Activated CD8-positive, alpha-beta T cell treated with anti-CD3 and anti-CD28 coated beads for 36 hours (primary cell): ENCODE measurements around the gene LBHD2. TPM values are rescaled to one million over a fixed set of nuclear protein-coding genes. Genes with fewer than 3 reads are reported as not detected.
"Not testable (repeated sequence)": the region's sequence is repeated elsewhere in the genome, so short reads cannot be mapped to it uniquely, and the experiment has no call there.

Experiments
- ATAC-seq: fragments of 200-7000 bp; cut with Tn5 transposase; one replicate; pipeline ENCODE4 v1.10.0; 2021; ENCODE audit warnings: mild to moderate bottlenecking, moderate library complexity
- CTCF ChIA-PET: fragments of 350-600 bp; sonication (Branson Sonifier 250); formaldehyde crosslinking; loops from one replicate; lab custom pipeline; 2021; ENCODE audit warnings: antibody characterized with exemption; lab: Charles Lee
- POLR2A ChIA-PET: fragments of 350-600 bp; sonication (Branson Sonifier 250); formaldehyde crosslinking; loops from one replicate; lab custom pipeline; 2021; ENCODE audit warnings: antibody characterized with exemption; lab: Charles Lee
- DNase-seq: peaks from one replicate; pipeline ENCODE4 v3.0.0-alpha.2; 2020
- H3K27ac Mint-ChIP-seq: one replicate; pipeline ENCODE4 v1.8.0; 2021; ENCODE audit warnings: mild to moderate bottlenecking, mixed read lengths
- H3K27me3 Mint-ChIP-seq: one replicate; pipeline ENCODE4 v1.8.0; 2021; ENCODE audit warnings: mixed read lengths
- H3K36me3 Mint-ChIP-seq: one replicate; pipeline ENCODE4 v1.8.0; 2021; ENCODE audit warnings: low read depth, mixed read lengths
- H3K4me1 Mint-ChIP-seq: one replicate; pipeline ENCODE4 v1.8.0; 2021; ENCODE audit warnings: low read depth, mixed read lengths
- H3K4me3 Mint-ChIP-seq: one replicate; pipeline ENCODE4 v1.8.0; 2021; ENCODE audit warnings: mild to moderate bottlenecking, moderate library complexity, mixed read lengths
- H3K9me3 Mint-ChIP-seq: one replicate; pipeline ENCODE4 v1.8.0; 2021; ENCODE audit warnings: mixed read lengths
- CTCF ChIP-seq: fragments of 200-600 bp; IDR thresholded peaks from one replicate; pipeline ENCODE4 v1.8.0; 2022; ENCODE audit warnings: antibody characterized with exemption, mild to moderate bottlenecking
- intact Hi-C: fragments of 100-400 bp; cut with micrococcal nuclease; formaldehyde crosslinking; loops from one replicate; pipeline ENCODE4 v1.10.0; 2022
- total RNA-seq, 2 experiments: library from RNA; stranded (reverse); gene quantifications; one replicate each; pipeline ENCODE4 v1.2.3, GENCODE V29; 2021

The LBHD2 gene
- total RNA-seq, 2 experiments from 2014 or later: not detected

GRCh38 chr14:103115845-103116572 lies 32.0 kb downstream of the LBHD2 start:
- ATAC-seq (no peak), DNase-seq (no peak)
- no peaks in the 10 kb centered on the region for H3K36me3 Mint-ChIP-seq
- H3K27me3 Mint-ChIP-seq: peaks cover 10% of the 10 kb centered on the region
- no peaks in the 10 kb centered on the region for H3K9me3 Mint-ChIP-seq
- CTCF ChIA-PET: interaction anchor here (2.2 kb wide), 1 partner anchor 11 kb away, joined by 16 read pairs; no protein-coding TSS in a partner anchor
- H3K4me3 Mint-ChIP-seq: no peak overlapping the region
- POLR2A ChIA-PET: interaction anchor here (0.5 to 0.6 kb wide), 2 partner anchors 56 to 193 kb away, joined by 3 read pairs; no protein-coding TSS in a partner anchor
- H3K27ac Mint-ChIP-seq: no peak overlapping the region
- no peak for TF ChIP-seq CTCF
- peaks cover 4% of the 10 kb centered on the region for H3K4me1 Mint-ChIP-seq
- intact Hi-C loops: no loop called here

GRCh38 chr14:103116636-103117035 lies 32.6 kb downstream of the LBHD2 start:
- no peak for ATAC-seq
- DNase-seq: no peak
- Mint-ChIP-seq H3K4me3 (no peak overlapping the region), H3K9me3 (no peaks in the 10 kb centered on the region), H3K27ac (no peak overlapping the region), H3K4me1 (peaks cover 4% of the 10 kb centered on the region), H3K36me3 (no peaks in the 10 kb centered on the region), H3K27me3 (peaks cover 13% of the 10 kb centered on the region)
- CTCF ChIA-PET: interaction anchor here (2.2 kb wide), 1 partner anchor 11 kb away, joined by 16 read pairs; no protein-coding TSS in a partner anchor
- POLR2A ChIA-PET: no interaction called here
- no peak for TF ChIP-seq CTCF
- intact Hi-C loops: no loop called here

GRCh38 chr14:103117499-103117898 lies 33.5 kb downstream of the LBHD2 start:
- H3K4me3 Mint-ChIP-seq, H3K27ac Mint-ChIP-seq, H3K36me3 Mint-ChIP-seq, POLR2A ChIA-PET, ATAC-seq, H3K4me1 Mint-ChIP-seq, H3K9me3 Mint-ChIP-seq, intact Hi-C loops, DNase-seq: not testable (repeated sequence)
- H3K27me3 Mint-ChIP-seq: peaks cover 18% of the 10 kb centered on the region
- CTCF ChIA-PET: interaction anchor here (4.3 kb wide), 1 partner anchor 12 kb away, joined by 21 read pairs; no protein-coding TSS in a partner anchor

DNA sequence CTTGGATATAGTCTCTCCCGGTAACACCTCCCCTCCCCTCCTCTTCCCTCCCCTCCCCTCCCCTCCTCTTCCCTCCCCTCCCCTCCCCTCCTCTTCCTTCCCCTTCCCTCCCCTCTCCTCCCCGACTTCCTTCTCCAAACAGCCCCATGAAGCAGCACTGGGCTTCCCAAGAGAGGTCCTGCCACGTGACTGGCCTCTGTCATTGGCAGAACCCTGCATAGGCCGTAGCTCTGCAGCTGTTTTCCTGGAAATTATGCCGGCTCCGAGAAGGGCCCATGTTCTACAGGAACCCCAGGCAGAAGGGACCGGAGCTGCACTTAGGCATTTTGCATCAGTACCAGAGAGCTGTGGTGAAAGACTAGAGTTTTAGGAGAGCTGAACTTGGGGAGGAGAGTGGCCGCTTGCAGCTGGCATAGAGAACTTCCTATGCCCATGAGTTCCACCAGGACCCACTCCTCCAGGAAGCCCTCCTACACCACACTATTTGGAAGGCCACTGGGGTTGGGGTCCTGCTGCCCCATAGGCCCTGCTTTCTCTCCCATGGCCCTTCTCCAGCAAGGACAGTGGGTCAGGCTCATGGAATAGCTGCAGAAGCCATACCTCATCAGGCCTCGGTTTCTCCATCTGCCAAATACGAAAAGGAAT lies 34.1 kb downstream of the LBHD2 start:
- Mint-ChIP-seq H3K27ac (no peak overlapping the region), H3K4me1 (peaks cover 4% of the 10 kb centered on the region), H3K27me3 (peaks cover 18% of the 10 kb centered on the region), H3K9me3 (no peaks in the 10 kb centered on the region), H3K36me3 (no peaks in the 10 kb centered on the region), H3K4me3 (no peak overlapping the region)
- ATAC-seq (no peak), DNase-seq (no peak)
- CTCF ChIA-PET: interaction anchor here (4.3 kb wide), 1 partner anchor 13 kb away, joined by 21 read pairs; no protein-coding TSS in a partner anchor
- intact Hi-C loops: no loop called here
- POLR2A ChIA-PET: no interaction called here
- TF ChIP-seq CTCF: no peak

GRCh38 chr14:103118663-103119404 lies 34.8 kb downstream of the LBHD2 start:
- H3K4me1 Mint-ChIP-seq: peaks cover 4% of the 10 kb centered on the region
- no peak for TF ChIP-seq CTCF
- no peaks in the 10 kb centered on the region for H3K36me3 Mint-ChIP-seq
- POLR2A ChIA-PET: no interaction called here
- H3K9me3 Mint-ChIP-seq: no peaks in the 10 kb centered on the region
- ATAC-seq (no peak), DNase-seq (no peak)
- CTCF ChIA-PET: interaction anchor here (4.3 kb wide), 1 partner anchor 14 kb away, joined by 21 read pairs; no protein-coding TSS in a partner anchor
- H3K4me3 Mint-ChIP-seq: no peak overlapping the region
- H3K27me3 Mint-ChIP-seq: peaks cover 18% of the 10 kb centered on the region
- no peak overlapping the region for H3K27ac Mint-ChIP-seq
- intact Hi-C loops: no loop called here

DNA sequence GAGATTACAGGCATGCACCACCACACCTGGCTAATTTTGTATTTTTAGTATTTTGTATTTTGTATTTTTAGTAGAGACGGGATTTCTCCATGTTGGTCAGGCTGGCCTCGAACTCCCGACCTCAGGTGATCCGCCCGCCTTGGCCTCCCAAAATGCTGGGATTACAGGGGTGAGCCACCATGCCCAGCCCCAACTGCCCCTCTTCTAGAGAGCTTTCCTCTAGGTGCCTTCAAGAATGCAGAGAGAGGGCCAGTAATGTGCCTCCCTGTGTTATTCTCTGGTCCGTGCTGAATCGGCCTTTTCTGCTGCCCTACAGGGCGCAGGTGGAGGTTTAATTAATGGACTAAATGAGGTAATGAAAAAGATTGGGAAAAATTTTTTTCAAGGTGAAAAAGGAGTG lies 35.5 kb downstream of the LBHD2 start:
- POLR2A ChIA-PET, H3K4me3 Mint-ChIP-seq, H3K9me3 Mint-ChIP-seq, intact Hi-C loops, H3K4me1 Mint-ChIP-seq, H3K27ac Mint-ChIP-seq, ATAC-seq, H3K36me3 Mint-ChIP-seq, DNase-seq: not testable (repeated sequence)
- peaks cover 24% of the 10 kb centered on the region for H3K27me3 Mint-ChIP-seq
- CTCF ChIA-PET: interaction anchor here (4.3 kb wide), 1 partner anchor 14 kb away, joined by 21 read pairs; no protein-coding TSS in a partner anchor
